ENCODE data around the gene MRPL51. TPM values are rescaled to one million over a fixed set of nuclear protein-coding genes. Genes with fewer than 3 reads are reported as not detected.
A peak's percentile ranks its signal among the peaks of the same experiment; 100 is the strongest.
"Not testable (repeated sequence)": the region's sequence is repeated elsewhere in the genome, so short reads cannot be mapped to it uniquely, and the experiment has no call there.

Gene MRPL51
- total and polyA plus RNA-seq, 2 experiments from 2014 or later: 68.3 to 301 TPM

DNA sequence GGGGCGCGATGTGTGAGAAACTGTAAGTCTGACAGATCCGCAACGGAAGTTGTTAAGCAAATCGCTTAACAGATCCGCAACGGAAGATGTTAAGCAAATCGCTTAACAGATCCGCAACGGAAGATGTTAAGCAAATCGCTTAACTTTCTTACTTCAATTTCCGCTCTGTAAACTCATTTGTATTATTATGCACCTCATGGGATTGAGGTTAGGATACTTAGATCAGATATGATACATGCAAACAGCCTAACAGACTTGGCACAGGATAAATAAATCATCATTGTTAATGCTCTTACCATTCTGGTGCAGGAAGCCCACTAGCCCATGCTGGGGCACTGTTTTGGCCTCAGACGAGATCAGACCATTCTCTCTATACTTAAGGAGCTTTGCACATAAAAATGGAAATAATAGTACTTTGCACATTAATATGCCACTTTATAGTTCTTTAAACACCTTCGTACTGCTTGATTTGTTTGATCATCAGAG, 1.2 kb upstream of the MRPL51 start:
- H3K9me2 ChIP-seq (ENCODE audit: insufficient read depth): no peaks in the 10 kb centered on the region
- in situ Hi-C loops (cut with MboI): no loop called here

DNA sequence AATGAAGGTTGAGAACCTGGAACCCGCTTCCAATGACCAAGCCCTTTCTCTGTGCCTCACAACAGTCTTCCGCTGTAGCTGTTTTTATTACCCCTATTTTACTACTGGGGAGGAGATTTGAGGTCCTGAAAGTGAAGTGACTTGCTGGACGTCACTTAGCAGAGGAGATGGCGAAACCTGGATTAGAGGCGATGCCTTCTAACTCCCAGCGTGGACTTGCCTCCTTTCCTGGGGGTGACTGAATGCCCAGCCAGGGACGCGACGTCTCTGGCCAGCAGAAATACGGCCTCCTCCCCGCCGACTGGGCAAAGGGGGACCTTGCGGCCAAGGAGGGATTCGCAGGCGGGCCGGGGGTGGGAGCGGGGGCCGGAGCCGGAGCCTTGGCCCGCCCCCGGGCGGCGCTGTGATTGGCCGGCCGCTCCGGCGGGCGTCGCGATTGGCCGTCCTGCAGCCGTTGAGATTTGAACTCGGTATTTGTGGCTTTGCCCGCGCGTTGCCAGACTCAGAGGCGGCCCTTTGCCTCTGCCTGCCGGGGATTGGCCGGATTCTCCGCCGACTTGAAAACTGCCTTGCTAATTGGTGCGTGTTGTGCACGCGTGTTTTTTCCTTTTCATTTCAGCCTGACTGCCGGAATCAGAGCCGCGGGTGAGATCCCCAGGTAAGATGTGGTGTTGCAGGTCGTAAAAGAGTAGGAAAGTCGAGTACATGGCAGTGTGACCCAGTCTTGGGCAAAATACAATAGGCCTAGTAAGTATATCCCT, 615 bp upstream of the MRPL51 start, which contains the start of gene NCAPD2:
NCAPD2 (plus strand) TSS at position 606 of the 761 bp plus-strand sequence. CDS start 997 bp downstream, outside the sequence.
- in situ Hi-C loops (cut with MboI): no loop called here
- 1 to 2% methylated on average over 46 to 48 of the region's 49 CpGs for WGBS, 2 experiments (ENCODE audit: low coverage in 1 of 2, low lambda C conversion rate in 2 of 2, missing lambda C conversion rate in 2 of 2)

More for the DNA sequence above, 1.2 kb upstream of the MRPL51 start:
- DNase-seq: no peak
- Histone ChIP-seq H4K20me1 (ENCODE audit: insufficient read depth) (no peaks in the 10 kb centered on the region), H3K27me3 (replicated peaks; ENCODE audit: insufficient read depth) (no peaks in the 10 kb centered on the region), H3K9ac (peak overlapping the region; percentile 97), H3K36me3 (ENCODE audit: low read depth) (peaks cover 20% of the 10 kb centered on the region; the same call in 1 of the 2 replicates), H3K9me3 (ENCODE audit: low read depth) (no peaks in the 10 kb centered on the region), H3K4me1 (ENCODE audit: insufficient read depth) (peaks cover 21% of the 10 kb centered on the region), H3K27ac (peak overlapping the region; percentile 98), H3K4me2 (ENCODE audit: unreplicated experiment) (peak overlapping the region; percentile 83), H3K79me2 (ENCODE audit: insufficient read depth) (peaks cover 63% of the 10 kb centered on the region), H3F3A (ENCODE audit: insufficient read depth) (peaks cover 19% of the 10 kb centered on the region), H2AFZ (peak overlapping the region; percentile 96), H3K4me3 (peak overlapping the region; percentile 98)
- no peak for TF ChIP-seq EZH2 (IDR thresholded peaks at IDR 0.05; ENCODE audit: insufficient read depth, poor library complexity, severe bottlenecking)
- TF ChIP-seq EZH2phosphoT487 (IDR thresholded peaks at IDR 0.05; ENCODE audit: insufficient read depth, low read depth): no peak
- 1% methylated on average over 14 of the region's 14 CpGs for WGBS, 2 experiments (ENCODE audit: low coverage in 1 of 2, low lambda C conversion rate in 2 of 2, missing lambda C conversion rate in 2 of 2)

GRCh38 chr12:6490673-6491072, 2.4 kb downstream of the MRPL51 start:
- H4K20me1 ChIP-seq (ENCODE audit: insufficient read depth); H3K27me3 ChIP-seq (replicated peaks; ENCODE audit: insufficient read depth); H3K9ac ChIP-seq; H3K27ac ChIP-seq; H3K9me3 ChIP-seq (ENCODE audit: low read depth); H3K4me3 ChIP-seq; in situ Hi-C loops (cut with MboI); H2AFZ ChIP-seq; H3K4me2 ChIP-seq (ENCODE audit: unreplicated experiment); H3K36me3 ChIP-seq (ENCODE audit: low read depth); H3K9me2 ChIP-seq (ENCODE audit: insufficient read depth); DNase-seq: not testable (repeated sequence)
- Histone ChIP-seq H3K4me1 (ENCODE audit: insufficient read depth) (peaks cover 21% of the 10 kb centered on the region), H3F3A (ENCODE audit: insufficient read depth) (peaks cover 19% of the 10 kb centered on the region), H3K79me2 (ENCODE audit: insufficient read depth) (peaks cover 32% of the 10 kb centered on the region)
- 97 to 100% methylated on average over 1 of the region's 1 CpG for WGBS, 2 experiments (ENCODE audit: low coverage in 1 of 2, low lambda C conversion rate in 2 of 2, missing lambda C conversion rate in 2 of 2)

More for the DNA sequence above, 615 bp upstream of the MRPL51 start, which contains the start of gene NCAPD2:
- Histone ChIP-seq H3K9ac (peak within 1 kb of the TSS; percentile 97), H3K9me2 (ENCODE audit: insufficient read depth) (no peaks in the 10 kb centered on the region), H3K4me3 (peak within 1 kb of the TSS; percentile 98), H4K20me1 (ENCODE audit: insufficient read depth) (no peaks in the 10 kb centered on the region), H3K79me2 (ENCODE audit: insufficient read depth) (peaks cover 61% of the 10 kb centered on the region), H3K27me3 (replicated peaks; ENCODE audit: insufficient read depth) (no peaks in the 10 kb centered on the region), H2AFZ (peak within 1 kb of the TSS; percentile 96), H3K27ac (peak within 1 kb of the TSS; percentile 98), H3F3A (ENCODE audit: insufficient read depth) (peaks cover 19% of the 10 kb centered on the region), H3K36me3 (ENCODE audit: low read depth) (peaks cover 14% of the 10 kb centered on the region; the same call in 1 of the 2 replicates), H3K4me2 (ENCODE audit: unreplicated experiment) (peak within 1 kb of the TSS; percentile 99), H3K4me1 (ENCODE audit: insufficient read depth) (peaks cover 21% of the 10 kb centered on the region), H3K9me3 (ENCODE audit: low read depth) (no peaks in the 10 kb centered on the region)
- no peak for TF ChIP-seq EZH2phosphoT487 (IDR thresholded peaks at IDR 0.05; ENCODE audit: insufficient read depth, low read depth)
- no peak for TF ChIP-seq EZH2 (IDR thresholded peaks at IDR 0.05; ENCODE audit: insufficient read depth, poor library complexity, severe bottlenecking)
- peak; percentile 100 for DNase-seq

DNA sequence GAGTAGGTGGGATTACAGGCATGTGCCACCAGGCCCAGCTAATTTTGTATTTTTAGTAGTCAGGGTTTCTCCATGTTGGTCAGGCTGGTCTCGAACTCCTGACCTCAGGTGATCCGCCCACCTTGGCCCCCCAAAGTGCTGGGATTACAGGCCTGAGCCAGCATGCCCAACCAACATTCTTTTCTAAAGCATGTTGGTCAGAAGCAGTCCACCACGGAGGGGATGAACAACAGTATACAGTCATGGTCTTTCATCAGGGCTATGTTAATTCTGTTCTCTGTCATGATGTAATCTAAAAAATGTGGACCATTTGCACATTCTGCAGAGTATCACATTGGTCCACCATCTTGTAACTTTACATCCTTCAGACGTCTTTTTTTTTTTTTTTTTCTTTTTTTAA, 3.6 kb downstream of the MRPL51 start:
- H3K9me3 ChIP-seq (ENCODE audit: low read depth): no peaks in the 10 kb centered on the region
- H4K20me1 ChIP-seq (ENCODE audit: insufficient read depth): no peaks in the 10 kb centered on the region
- WGBS, 2 experiments (ENCODE audit: low coverage in 1 of 2, low lambda C conversion rate in 2 of 2, missing lambda C conversion rate in 2 of 2): 53 to 65% methylated on average over 4 of the region's 4 CpGs
- H3K36me3 ChIP-seq (ENCODE audit: low read depth): 0 out of 2 replicates have a peak, but pooled peaks cover 7% of the 10 kb centered on the region
- H3K4me1 ChIP-seq (ENCODE audit: insufficient read depth): peaks cover 9% of the 10 kb centered on the region
- no peak overlapping the region for H2AFZ ChIP-seq
- peaks cover 15% of the 10 kb centered on the region for H3F3A ChIP-seq (ENCODE audit: insufficient read depth)
- H3K9me2 ChIP-seq (ENCODE audit: insufficient read depth): no peaks in the 10 kb centered on the region
- H3K27me3 ChIP-seq (replicated peaks; ENCODE audit: insufficient read depth): no peaks in the 10 kb centered on the region
- peak; percentile 32 for DNase-seq
- no peak overlapping the region for H3K9ac ChIP-seq
- H3K27ac ChIP-seq: no peak overlapping the region
- in situ Hi-C loops (cut with MboI): no loop called here
- TF ChIP-seq EZH2phosphoT487 (IDR thresholded peaks at IDR 0.05; ENCODE audit: insufficient read depth, low read depth): no peak
- TF ChIP-seq EZH2 (IDR thresholded peaks at IDR 0.05; ENCODE audit: insufficient read depth, poor library complexity, severe bottlenecking): no peak
- H3K79me2 ChIP-seq (ENCODE audit: insufficient read depth): peaks cover 20% of the 10 kb centered on the region
- H3K4me3 ChIP-seq: no peak overlapping the region
- no peak overlapping the region for H3K4me2 ChIP-seq (ENCODE audit: unreplicated experiment)
